HL-60 (cell line): ENCODE measurements around the gene PNPLA1.

ENCODE experiments used
- DNase-seq, 2 experiments: peaks; one replicate each; pipeline ENCODE4 v3.0.0-alpha.2; 2010 to 2020; ENCODE audit warnings: low read depth in 1 of 2, low spot score in 1 of 2
- H3K27ac ChIP-seq: fragments of 250-450 bp; sonication (Bioruptor Pico); replicated peaks from 2 replicates; pipeline ENCODE4 v1.5.1; 2020; ENCODE audit warnings: mild to moderate bottlenecking, moderate library complexity
- H3K27me3 ChIP-seq: fragments of 250-450 bp; sonication (Bioruptor Pico); 2 replicates; pipeline ENCODE4 v1.5.1; 2021; ENCODE audit warnings: mild to moderate bottlenecking, moderate library complexity; ENCODE audit not compliant: insufficient read depth, poor library complexity, severe bottlenecking
- H3K4me3 ChIP-seq: replicated peaks from 2 replicates; pipeline ENCODE4 v1.5.1; 2011; ENCODE audit warnings: mild to moderate bottlenecking, control low read depth, low read length; ENCODE audit not compliant: insufficient read depth
- GABPA ChIP-seq: IDR thresholded peaks from 2 replicates; pipeline ENCODE4 v1.6.1; 2012; ENCODE audit warnings: low read depth
- POLR2AphosphoS5 ChIP-seq: IDR thresholded peaks from 2 replicates; pipeline ENCODE4 v1.6.1; 2012; ENCODE audit warnings: low read depth
- REST ChIP-seq: IDR thresholded peaks from 2 replicates; pipeline ENCODE4 v1.6.1; 2012; ENCODE audit warnings: low read depth; ENCODE audit not compliant: insufficient replicate concordance
- SPI1 ChIP-seq: IDR thresholded peaks from 2 replicates; pipeline ENCODE4 v1.6.1; 2012; ENCODE audit warnings: low read depth, mild to moderate bottlenecking, borderline replicate concordance
- TF ChIP-seq, protein P1 (sequence below): IDR thresholded peaks from one replicate; pipeline ENCODE4 v1.5.1; 2011; ENCODE audit warnings: low read length, control low read depth, inconsistent platforms; ENCODE audit not compliant: insufficient read depth

PNPLA1 gene

DNA sequence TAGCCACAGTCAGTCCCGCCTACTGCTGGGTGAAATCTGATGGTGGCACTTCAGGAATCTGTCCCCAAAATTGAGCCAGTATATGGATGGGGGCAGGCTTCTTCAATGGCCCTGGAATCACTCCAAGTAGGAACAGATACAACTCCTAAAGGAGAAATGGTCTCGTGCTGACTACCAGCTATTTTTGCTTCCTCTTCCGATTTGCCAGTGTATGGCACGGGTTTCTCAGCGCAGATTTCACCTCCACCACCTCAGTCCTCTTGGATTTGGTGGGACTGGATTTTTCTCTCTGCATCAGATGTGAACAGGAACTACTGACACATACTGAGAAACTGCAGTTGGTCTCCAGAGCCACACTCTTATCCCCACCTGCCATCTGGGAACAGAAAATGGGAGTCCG lies 27.2 kb downstream of the PNPLA1 start:
- no peak for DNase-seq
- Histone ChIP-seq H3K27ac (no peak overlapping the region), H3K27me3 (no peaks in the 10 kb centered on the region), H3K4me3 (no peak overlapping the region)
- TF ChIP-seq, protein P1, sequence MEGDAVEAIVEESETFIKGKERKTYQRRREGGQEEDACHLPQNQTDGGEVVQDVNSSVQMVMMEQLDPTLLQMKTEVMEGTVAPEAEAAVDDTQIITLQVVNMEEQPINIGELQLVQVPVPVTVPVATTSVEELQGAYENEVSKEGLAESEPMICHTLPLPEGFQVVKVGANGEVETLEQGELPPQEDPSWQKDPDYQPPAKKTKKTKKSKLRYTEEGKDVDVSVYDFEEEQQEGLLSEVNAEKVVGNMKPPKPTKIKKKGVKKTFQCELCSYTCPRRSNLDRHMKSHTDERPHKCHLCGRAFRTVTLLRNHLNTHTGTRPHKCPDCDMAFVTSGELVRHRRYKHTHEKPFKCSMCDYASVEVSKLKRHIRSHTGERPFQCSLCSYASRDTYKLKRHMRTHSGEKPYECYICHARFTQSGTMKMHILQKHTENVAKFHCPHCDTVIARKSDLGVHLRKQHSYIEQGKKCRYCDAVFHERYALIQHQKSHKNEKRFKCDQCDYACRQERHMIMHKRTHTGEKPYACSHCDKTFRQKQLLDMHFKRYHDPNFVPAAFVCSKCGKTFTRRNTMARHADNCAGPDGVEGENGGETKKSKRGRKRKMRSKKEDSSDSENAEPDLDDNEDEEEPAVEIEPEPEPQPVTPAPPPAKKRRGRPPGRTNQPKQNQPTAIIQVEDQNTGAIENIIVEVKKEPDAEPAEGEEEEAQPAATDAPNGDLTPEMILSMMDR, result no peak
- TF ChIP-seq GABPA, result no peak
- no peak for TF ChIP-seq REST
- TF ChIP-seq POLR2AphosphoS5, result no peak
- no peak for TF ChIP-seq SPI1

GRCh38 chr6:36297511-36297910 lies 27.7 kb downstream of the PNPLA1 start:
- DNase-seq, result no peak
- Histone ChIP-seq H3K27me3 (no peaks in the 10 kb centered on the region), H3K4me3 (no peak overlapping the region), H3K27ac (no peak overlapping the region)
- TF ChIP-seq, protein P1, result no peak
- TF ChIP-seq POLR2AphosphoS5, result no peak
- TF ChIP-seq GABPA, result no peak
- TF ChIP-seq SPI1, result no peak
- TF ChIP-seq REST, result no peak

- Histone ChIP-seq H3K27me3 (no peaks in the 10 kb centered on the region), H3K4me3 (no peak overlapping the region), H3K27ac (no peak overlapping the region)
- DNase-seq, result no peak
- TF ChIP-seq, protein P1, result no peak
- TF ChIP-seq REST, result no peak
- no peak for TF ChIP-seq POLR2AphosphoS5
- no peak for TF ChIP-seq GABPA
- TF ChIP-seq SPI1, result no peak
These were observed 28.2 kb downstream of the PNPLA1 start for GRCh38 chr6:36298027-36298426.
